HG02885 (cell line): ENCODE measurements around the gene KCNT1.

Experiments used
- ATAC-seq: cut with Tn5 transposase; IDR thresholded peaks from one replicate; pipeline ENCODE4 v1.9.1; 2021; ENCODE audit warnings: mild to moderate bottlenecking; ENCODE audit not compliant: unreplicated experiment, poor library complexity

Gene KCNT1

DNA sequence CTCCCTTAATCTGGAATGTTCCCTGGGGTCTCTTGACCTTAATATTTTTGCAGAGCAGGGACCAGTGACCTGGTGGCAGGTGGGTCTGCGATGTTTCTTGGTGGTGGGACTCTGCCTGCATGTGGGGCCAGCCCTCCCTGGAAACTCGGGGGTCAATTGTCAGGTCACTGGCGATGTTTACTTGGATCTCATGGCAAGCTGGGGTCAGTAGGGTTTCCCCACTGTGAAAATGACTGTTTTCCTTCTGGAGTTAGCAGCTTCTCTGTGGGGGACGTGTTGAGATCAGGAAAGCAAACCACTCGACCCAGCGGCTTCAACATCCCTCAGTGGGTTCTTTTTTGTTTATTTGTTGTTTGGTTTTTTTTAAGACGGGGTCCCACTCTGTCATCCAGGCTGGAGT, 73.9 kb downstream of the KCNT1 start:
- ATAC-seq = no peak

DNA sequence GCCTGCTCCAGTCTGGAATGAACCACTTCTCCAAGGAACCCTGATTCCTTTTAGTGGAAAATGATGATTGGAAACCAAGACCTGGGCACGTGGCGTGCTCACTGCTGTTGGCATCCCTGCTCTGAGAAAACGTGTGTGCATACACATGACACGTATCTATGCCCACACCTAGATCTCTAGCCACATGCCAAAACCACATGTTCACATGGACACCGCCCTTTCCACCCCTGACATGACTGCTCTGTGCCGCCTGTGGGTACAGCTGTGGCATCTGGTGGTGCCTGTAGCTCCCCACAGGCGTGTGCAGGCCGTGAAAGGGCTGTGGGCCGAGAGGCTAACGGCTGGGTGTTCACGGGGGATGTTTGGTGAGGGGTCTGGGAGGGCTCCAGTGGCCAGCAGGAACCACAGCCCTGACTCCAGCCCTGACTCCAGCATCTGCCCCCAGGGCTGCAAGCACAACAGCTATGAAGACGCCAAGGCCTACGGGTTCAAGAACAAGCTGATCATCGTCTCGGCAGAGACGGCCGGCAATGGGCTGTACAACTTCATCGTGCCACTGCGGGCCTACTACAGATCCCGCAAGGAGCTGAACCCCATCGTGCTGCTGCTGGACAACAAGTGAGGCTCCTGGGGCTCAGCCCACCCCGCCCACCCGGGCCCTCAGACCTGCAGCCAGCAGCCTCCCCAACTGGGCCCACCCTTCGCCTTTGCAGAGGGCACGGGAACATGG, 75.1 kb downstream of the KCNT1 start:
- no peak for ATAC-seq

DNA sequence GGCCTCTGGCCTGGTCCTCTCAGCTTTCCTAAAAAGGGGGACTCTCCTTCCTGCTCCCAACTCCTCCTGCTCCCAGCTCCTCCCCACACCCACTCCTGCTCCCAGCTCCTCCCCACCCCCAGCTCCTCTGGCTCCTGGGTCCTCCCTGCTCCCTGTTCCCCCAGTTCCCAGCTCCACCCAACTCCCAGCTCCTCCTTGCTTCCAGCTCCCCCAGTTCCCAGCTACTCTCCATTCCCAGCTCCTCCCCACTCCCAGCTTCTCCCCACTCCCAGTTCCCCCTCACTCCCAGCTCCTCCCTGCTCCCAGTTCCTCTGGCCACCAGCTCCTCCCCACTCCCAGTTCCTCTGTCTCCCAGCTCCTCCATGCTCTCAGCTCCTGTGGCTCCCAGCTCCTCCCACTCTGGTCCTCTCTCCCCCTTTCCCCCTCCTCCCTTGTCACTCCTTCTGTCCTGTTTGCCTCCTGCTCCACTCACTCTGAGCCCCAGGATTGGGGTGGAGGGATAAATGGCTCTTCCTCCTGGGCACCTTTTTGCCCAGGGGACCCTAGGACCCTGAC, 75.7 kb downstream of the KCNT1 start:
- ATAC-seq = no peak

DNA sequence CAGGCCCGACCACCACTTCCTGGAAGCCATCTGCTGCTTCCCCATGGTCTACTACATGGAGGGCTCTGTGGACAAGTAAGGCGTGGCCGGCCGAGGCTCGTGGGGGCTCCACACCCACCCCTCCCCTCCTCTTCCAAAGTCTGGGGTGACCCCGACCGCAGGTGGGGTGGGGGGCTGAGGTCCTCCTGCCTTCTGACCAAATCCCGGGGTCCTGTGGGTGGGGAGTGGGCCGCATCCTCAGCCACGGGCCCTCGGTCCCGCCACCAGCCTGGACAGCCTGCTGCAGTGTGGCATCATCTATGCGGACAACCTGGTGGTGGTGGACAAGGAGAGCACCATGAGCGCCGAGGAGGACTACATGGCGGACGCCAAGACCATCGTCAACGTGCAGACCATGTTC, 76.4 kb downstream of the KCNT1 start:
- no peak for ATAC-seq

DNA sequence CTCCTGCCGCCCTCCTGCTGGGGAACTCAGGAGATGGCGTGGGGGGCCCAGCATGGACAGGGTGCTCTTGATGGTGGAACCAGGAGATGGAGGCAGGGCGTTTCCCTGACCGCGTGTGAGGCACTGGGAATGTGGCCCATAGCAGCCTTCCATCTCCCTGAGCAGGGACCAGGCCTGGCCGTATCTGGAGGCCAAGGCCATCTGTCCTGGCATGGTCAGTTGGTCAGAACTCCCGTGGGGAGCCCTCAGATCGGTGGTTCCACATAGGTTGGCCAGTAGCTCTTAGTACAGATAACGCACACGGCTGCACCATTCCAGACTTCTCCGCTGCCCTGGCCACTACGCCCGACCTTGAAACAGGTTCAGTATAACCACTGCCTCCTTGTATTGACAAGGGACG, 77.6 kb downstream of the KCNT1 start:
- ATAC-seq = no peak

DNA sequence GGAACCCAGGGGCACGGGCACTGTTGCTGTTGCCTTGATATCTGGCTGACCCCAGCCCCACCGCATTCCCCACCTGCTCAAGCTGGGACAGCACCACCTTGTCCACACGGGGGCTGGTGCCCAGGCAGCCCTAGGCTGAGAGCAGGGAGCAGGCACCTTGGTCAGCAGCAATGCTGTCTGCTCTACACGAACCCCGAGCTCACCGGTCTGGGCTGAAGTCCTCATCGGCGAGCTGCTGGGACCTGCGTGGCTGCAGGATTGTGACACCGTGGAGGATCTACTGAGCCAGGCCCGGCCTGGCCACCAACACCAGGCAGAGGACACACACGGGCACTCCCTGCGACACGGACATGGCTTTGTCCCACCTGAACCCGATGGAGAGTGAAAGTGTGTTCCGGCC, 78.1 kb downstream of the KCNT1 start:
- no peak for ATAC-seq

DNA sequence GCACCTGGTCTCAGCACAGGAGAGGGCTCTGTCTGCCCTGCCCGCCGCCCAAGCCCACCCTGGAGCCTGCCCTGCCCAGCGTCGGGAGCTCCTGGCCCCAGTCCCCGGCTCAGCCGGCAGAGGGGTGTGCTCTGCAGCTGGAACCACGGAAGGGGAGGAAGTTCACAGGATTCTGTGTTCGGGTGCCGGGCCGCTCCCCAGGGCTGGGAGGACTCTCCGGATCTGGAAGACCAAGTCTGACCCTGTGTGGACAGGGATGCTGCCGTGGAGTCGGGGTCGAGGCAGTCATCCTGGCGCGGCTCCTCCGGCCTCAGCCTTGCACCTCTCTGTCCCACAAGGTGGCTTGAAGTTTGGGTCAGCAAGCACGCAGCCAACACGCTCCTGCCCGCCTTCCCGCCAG, 78.6 kb downstream of the KCNT1 start:
- ATAC-seq = no peak

DNA sequence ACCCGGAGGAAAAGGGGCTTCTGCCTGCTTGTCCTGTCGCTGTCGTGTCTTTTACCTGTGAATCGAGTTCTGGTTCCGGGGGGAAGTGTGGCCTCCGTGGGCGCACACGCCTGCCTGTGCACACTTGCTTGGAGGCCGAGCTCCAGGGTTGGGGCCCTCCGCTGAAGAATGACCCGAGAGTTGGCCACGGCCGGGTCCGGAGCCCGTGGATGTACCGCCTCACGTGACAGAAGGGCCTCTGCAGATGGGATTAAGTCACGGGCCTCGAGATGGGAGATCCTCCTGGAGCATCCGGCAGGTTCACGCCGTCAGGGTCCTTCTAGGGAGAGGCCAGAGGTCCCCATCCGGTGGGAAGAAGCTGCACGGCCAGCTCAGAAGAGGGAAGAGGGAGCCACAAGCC, 81.0 kb downstream of the KCNT1 start:
- ATAC-seq = no peak

DNA sequence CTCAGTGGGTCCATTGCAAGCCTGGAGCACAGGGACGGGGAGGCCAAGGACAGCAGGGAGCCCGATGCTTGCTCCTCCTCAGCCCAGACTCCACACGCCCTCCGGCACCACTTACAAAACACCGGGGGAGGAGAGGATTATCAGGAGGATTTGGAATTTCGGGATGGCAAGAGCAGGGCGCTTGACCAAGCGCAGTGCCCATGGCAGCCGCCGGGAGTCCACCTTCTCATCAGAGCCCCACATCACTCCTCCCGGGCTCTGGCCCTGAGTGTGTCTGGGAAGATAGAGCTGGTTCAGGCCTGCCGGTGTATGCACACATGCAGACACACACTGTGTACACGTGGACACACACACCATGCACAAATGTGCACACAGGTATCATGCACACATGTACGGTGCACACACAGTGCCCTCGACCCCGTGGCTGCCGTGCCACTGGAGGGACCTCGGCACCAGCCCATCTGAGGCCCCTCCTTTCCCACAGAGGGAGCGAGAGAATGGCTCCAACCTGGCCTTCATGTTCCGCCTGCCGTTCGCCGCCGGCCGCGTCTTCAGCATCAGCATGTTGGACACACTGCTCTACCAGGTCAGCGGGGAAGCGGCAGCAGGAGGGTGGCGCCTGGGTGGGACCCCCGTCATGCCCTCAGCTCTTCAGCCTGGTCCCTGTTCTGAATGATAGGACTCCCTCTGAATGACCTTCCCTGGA, 81.7 kb downstream of the KCNT1 start:
- ATAC-seq = no peak

DNA sequence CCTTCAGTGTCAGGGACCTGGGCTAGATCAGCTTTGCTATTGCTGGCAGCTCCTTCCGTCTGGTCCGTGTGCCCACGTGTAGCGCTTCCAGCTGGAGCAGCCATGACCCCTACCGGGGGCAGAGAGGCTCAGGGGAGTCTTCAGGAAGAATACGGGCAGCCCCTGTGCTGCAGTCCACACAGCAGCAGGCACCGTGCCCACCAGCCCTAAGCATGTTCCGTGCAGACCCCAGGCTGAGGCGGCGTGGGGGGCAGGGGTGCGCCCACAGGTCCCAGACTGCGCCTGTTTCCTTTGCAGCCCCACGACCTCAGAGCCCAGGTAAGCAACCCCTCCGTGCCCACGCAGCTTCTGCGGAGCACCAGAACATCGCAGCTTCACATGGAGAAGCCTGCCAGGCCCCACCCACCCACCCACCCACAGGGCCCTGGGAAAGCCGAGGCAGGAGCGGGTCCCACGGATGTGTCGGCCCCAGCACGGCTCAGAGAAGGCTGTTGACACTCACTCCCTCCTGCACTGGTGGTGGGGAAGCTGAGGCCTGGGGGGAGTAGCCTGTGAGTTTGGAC, 83.1 kb downstream of the KCNT1 start:
- ATAC-seq = no peak

DNA sequence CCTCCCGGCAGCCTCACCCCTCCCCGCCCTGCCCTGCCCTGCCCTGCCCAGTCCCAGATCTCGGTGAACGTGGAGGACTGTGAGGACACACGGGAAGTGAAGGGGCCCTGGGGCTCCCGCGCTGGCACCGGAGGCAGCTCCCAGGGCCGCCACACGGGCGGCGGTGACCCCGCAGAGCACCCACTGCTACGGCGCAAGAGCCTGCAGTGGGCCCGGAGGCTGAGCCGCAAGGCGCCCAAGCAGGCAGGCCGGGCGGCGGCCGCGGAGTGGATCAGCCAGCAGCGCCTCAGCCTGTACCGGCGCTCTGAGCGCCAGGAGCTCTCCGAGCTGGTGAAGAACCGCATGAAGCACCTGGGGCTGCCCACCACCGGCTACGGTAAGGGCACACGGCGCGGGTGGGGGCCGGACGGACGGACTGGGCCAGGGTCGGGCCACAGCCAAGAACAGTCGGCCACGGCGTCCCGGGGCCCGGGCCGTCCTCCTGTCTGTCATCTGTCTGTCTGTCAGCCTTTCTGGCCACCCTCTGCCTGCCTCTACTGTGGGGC, 84.2 kb downstream of the KCNT1 start:
- no peak for ATAC-seq

DNA sequence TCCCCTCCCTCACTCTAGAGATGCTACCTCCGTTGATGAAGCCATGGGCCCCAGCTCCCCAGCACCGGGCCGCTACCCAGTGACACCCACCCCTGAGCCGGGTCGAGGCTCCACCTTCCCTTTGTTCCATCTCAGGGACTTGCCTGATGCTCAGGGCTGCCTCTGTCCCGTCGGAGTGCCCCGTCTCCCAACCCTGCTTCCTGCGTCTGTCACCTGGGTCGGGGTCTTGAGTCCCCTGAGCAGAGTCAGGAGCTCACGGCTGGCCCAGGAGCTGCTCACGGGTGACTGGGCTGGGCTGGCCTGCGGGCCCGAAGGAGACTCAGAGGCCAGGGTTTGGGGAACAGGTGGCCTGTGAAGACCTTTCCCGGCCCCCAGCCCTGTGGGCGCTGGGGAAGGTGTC, 85.3 kb downstream of the KCNT1 start:
- ATAC-seq = no peak

DNA sequence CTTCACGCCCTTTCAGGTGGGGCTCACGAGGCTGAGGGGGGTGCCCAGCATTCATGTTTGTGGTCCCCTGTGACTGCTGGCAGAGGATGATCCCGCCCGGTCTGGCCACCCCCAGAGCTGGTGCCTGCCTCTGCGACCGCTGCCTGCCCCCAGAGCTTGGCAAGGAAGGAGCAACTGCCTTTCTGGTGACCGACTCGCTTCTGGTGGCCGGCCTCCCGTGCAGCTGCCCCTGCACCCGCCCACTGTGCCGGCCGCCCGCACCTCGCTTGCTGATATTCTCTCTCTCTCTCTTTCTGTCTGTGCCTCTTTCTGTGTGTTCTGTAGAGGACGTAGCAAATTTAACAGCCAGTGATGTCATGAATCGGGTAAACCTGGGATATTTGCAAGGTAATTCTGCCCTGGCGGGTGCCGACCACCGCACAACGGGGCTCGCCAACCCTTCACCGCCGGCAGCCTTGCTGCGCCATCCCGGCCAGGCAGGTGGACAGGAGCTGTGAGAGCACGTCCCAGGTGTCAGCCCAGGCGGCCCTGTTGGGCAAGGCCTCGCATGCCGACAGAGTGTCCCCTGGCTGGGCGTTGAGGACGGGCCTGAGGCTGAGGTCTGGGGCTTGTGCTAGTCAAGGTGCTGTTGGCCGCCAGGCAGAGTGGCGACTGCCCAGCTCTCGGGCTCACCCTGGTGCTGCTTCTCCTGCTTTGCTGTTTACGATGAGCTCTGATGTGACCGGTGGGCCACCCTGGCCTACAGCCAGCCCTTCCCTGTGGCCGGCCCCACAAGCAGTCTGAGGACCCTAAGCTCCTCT, 86.0 kb downstream of the KCNT1 start:
- no peak for ATAC-seq

DNA sequence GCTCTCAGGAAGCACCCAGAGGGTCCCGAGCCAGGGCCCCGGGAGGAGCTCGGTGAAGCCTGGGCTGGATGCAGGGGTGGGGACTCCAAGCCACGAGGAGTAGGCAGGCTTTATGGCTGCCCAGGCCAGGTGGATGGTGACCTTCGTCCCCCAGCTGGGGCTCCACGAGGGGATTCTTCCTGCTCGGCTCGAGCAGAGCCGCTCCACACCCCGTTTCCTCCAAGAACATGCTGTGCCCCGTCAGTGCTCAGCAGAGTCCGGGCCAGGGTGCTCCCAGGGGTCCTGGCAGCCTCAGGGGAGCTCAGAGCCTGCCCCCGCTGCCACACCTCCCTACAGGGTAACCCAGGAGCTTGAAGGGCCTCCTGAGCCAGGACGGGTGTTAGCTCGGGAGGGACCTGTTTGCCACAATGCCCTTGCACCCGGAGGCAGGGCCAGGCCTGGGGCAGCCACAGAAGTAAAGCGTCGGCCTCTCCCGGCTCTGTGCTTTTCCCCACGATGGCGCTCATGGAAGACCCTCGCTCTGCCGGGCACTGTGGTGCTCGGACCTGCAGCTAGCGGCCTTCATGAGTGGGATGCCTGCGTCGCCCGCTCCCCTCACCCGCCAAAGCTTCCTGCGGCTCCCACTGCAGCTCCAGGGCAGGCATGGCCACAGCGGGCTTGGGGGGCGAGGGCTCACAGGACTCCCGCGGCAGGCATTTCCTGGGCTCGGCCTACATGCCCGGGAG, 86.8 kb downstream of the KCNT1 start:
- ATAC-seq = no peak

DNA sequence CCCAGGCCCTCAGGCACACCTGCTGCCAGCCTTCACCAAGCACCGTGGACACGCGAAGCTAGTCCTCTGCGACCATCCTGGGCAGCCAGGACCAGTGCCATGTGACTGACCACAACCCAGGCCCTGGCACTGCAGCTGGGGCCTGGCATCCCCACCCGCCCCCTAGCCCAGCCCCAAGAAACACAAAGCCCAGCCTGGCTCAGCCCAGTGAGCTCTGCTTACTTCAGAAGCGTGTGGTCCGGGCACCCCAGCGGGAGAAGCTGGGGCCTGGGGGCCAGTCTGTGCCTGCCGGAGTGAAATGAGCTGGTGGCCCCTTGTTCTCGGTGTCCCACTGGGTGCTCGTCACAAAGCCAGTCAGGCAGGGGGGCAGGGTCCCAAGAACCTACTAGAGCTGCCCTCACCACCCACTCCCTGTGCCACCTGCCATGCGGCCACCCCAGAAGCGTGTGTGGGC, 87.9 kb downstream of the KCNT1 start:
- no peak for ATAC-seq

DNA sequence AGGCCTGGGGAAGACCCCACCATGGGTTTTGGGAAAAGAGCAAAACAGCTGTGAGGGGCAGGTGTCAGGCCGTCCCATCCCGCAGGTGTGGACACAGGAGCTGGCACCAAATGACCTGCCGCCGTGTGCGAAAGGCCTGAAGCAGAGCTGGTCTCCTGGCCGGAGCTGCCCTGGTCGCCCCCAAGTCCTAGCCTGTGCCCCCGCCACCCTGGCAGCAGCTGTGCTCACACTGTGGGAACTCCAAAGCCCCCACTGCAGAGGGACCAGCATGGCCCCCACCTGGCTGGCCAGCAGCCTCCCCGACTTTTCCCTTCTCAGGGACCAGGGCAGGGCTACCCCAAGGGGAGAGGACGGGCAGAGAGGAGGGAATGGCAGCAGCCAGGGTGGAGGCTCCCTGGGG, 88.4 kb downstream of the KCNT1 start:
- ATAC-seq = no peak

DNA sequence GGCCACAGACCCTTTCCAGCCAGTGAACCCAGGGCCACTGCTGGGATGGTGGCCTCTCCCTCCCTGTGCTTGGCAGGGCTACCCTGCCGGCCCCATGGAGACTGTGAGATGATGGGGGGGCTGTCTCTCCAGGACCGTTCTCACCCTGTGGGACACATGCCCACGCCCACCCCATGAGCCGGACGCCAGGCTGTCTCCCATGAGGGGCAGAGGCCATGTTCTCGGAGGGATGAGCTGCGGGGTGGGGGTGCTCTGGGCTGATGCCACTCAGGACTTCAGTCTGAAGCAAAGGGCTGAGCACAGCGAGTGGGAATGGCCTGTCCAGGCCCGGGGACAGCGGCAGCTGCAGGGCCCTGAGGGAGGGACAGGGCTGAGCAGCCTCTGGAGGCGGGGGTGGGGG, 88.9 kb downstream of the KCNT1 start:
- no peak for ATAC-seq

DNA sequence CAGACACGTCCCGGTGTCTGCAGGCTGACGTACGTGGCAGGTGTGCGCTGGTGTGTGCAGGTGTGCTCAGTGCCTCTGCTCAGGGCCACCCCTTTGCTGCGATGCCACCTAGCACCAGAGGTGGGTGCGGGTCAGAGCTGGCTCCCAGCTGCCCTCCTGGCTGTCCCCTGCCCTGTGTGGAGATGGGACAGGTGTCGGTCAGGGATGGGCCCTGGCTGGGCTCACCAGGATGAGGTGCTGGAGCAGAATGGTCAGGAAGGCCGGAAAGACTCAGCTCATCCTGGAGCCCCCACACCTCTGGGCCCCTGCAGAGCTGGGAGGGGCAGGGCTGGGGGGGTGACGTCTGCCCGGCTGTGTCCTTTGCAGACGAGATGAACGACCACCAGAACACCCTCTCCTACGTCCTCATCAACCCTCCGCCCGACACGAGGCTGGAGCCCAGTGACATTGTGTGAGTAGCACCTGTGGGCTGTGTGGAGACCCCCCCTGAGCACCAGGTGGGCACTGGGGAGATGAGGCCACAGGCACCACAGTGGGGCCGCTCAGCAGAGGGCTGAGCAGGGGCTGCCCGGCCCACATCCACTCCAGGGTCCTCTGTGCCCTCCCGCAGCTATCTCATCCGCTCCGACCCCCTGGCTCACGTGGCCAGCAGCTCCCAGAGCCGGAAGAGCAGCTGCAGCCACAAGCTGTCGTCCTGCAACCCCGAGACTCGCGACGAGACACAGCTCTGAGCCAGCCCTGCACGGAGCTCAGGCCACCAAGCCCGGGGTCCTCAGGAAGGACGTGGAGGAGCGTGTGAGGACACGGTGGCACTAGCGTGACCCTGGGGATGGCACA, 89.7 kb downstream of the KCNT1 start:
- ATAC-seq = no peak
